ENCODE measurements around the gene BCDIN3D. TPM values are rescaled to one million over a fixed set of nuclear protein-coding genes. Genes with fewer than 3 reads are reported as not detected.
A peak's percentile ranks its signal among the peaks of the same experiment; 100 is the strongest.

Gene BCDIN3D
- total and polyA plus RNA-seq, 10 of the 15 experiments (the other 5 are each of a cell fraction or from before 2014, with no cell fraction given), result 3.7 to 7.2 (median 6.4) TPM

DNA sequence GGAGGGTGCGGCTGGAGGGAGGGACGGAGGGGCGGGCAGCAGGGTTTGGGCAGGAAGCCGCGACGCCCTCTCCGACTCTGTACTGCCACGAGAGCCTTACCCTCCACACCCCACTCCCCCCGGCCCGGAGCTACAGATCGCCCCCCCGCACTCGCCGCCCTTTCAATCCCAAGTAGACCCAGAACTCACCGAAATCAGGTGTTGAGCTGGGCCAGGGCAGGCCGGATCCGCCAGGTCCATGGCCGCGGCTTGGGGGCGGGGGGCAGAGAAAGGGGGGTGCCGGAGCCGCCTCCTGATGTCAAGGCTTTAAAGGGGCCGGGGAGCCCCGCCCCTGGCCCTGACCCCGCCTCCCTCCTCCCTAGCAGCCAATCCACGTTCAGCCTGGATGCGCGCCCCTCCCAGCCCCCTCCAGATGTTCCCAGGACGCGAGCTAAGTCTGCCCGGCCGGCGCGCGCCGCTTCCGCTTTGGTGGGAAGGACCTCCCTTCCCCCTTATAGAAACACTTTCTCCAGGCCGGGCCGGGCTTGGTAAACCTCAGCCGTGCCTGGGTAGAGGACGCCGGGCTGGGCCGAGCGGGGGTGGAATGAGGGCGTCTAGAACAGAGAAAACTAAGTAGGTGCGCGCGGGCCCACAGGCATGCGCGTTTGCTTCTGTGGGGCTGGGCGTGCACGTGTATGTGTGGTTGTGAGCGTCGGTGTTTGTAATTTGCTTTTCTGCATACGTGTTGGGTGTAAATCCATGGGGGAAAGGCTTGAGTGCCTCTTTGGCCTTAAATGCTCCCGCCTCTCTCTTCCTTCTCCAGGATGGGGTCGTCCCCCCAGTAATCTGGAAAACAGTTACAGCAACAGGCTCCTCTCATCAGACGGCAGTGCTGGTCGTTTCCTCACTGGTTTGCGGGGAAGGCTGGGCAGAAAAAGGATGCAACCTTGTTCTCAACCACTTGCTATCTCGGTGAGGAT is 14.5 kb downstream of the BCDIN3D start, which contains the start of gene NCKAP5L (continued):
- peak; percentile 33; the same call in 1 of the 2 replicates for TF ChIP-seq MLLT1 (IDR thresholded peaks at IDR 0.05)
- TF ChIP-seq ZNF384 (IDR thresholded peaks at IDR 0.05; ENCODE audit: borderline replicate concordance, low read depth, low read length), result no peak
- 0 out of 2 replicates have a peak, but pooled peaks have one; percentile 32 for TF ChIP-seq TAF1 (IDR thresholded peaks at IDR 0.05; ENCODE audit: borderline replicate concordance, low read depth, low read length)
- TF ChIP-seq TCF12 (IDR thresholded peaks at IDR 0.05; ENCODE audit: low read depth, low read length), result peak; percentile 57; the same call in 1 of the 2 replicates
- TF ChIP-seq NFYA (IDR thresholded peaks at IDR 0.05; ENCODE audit: borderline replicate concordance, low read depth, low read length), result no peak
- peak; percentile 59; the same call in 1 of the 2 replicates for TF ChIP-seq CHD2 (IDR thresholded peaks at IDR 0.05; ENCODE audit: borderline replicate concordance, low read depth, low read length)
- TF ChIP-seq, protein P1, sequence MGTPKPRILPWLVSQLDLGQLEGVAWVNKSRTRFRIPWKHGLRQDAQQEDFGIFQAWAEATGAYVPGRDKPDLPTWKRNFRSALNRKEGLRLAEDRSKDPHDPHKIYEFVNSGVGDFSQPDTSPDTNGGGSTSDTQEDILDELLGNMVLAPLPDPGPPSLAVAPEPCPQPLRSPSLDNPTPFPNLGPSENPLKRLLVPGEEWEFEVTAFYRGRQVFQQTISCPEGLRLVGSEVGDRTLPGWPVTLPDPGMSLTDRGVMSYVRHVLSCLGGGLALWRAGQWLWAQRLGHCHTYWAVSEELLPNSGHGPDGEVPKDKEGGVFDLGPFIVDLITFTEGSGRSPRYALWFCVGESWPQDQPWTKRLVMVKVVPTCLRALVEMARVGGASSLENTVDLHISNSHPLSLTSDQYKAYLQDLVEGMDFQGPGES (IDR thresholded peaks at IDR 0.05), result 0 out of 2 replicates have a peak, but pooled peaks have one; percentile 34
- peak in 1 of 2 experiments; percentile 85; a peak in 2 of 3 replicates for TF ChIP-seq EGR1 (IDR thresholded peaks at IDR 0.05; ENCODE audit: borderline replicate concordance in 1 of 2, low read depth in 2 of 2, low read length in 2 of 2)
- TF ChIP-seq, protein P2, sequence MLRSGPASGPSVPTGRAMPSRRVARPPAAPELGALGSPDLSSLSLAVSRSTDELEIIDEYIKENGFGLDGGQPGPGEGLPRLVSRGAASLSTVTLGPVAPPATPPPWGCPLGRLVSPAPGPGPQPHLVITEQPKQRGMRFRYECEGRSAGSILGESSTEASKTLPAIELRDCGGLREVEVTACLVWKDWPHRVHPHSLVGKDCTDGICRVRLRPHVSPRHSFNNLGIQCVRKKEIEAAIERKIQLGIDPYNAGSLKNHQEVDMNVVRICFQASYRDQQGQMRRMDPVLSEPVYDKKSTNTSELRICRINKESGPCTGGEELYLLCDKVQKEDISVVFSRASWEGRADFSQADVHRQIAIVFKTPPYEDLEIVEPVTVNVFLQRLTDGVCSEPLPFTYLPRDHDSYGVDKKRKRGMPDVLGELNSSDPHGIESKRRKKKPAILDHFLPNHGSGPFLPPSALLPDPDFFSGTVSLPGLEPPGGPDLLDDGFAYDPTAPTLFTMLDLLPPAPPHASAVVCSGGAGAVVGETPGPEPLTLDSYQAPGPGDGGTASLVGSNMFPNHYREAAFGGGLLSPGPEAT (IDR thresholded peaks at IDR 0.05; ENCODE audit: low read depth), result peak; percentile 42; the same call in 1 of the 2 replicates
- peak; percentile 51; the same call in 1 of the 2 replicates for TF ChIP-seq YY1 (IDR thresholded peaks at IDR 0.05; ENCODE audit: low read depth, low read length)
- TF ChIP-seq, protein P3, sequence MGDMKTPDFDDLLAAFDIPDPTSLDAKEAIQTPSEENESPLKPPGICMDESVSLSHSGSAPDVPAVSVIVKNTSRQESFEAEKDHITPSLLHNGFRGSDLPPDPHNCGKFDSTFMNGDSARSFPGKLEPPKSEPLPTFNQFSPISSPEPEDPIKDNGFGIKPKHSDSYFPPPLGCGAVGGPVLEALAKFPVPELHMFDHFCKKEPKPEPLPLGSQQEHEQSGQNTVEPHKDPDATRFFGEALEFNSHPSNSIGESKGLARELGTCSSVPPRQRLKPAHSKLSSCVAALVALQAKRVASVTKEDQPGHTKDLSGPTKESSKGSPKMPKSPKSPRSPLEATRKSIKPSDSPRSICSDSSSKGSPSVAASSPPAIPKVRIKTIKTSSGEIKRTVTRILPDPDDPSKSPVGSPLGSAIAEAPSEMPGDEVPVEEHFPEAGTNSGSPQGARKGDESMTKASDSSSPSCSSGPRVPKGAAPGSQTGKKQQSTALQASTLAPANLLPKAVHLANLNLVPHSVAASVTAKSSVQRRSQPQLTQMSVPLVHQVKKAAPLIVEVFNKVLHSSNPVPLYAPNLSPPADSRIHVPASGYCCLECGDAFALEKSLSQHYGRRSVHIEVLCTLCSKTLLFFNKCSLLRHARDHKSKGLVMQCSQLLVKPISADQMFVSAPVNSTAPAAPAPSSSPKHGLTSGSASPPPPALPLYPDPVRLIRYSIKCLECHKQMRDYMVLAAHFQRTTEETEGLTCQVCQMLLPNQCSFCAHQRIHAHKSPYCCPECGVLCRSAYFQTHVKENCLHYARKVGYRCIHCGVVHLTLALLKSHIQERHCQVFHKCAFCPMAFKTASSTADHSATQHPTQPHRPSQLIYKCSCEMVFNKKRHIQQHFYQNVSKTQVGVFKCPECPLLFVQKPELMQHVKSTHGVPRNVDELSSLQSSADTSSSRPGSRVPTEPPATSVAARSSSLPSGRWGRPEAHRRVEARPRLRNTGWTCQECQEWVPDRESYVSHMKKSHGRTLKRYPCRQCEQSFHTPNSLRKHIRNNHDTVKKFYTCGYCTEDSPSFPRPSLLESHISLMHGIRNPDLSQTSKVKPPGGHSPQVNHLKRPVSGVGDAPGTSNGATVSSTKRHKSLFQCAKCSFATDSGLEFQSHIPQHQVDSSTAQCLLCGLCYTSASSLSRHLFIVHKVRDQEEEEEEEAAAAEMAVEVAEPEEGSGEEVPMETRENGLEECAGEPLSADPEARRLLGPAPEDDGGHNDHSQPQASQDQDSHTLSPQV (IDR thresholded peaks at IDR 0.05), result no peak
